A673 (cell line): ENCODE measurements around the gene FRS3. TPM values are rescaled to one million over a fixed set of nuclear protein-coding genes. Genes with fewer than 3 reads are reported as not detected.

Experiments used
- BruUV-seq: library from RNA; stranded (reverse); fragments of 400-500 nt; replicated peaks from 2 replicates; lab custom pipeline; 2021; lab: Mats Ljungman, UMichigan
- CTCF ChIA-PET: fragments of 300-600 bp; sonication (Branson Sonifier 250); formaldehyde crosslinking; loops from one replicate; lab custom pipeline; 2022; ENCODE audit warnings: antibody characterized with exemption; lab: Charles Lee
- POLR2A ChIA-PET: fragments of 300-600 bp; sonication (Branson Sonifier 250); formaldehyde crosslinking; loops from one replicate; lab custom pipeline; 2022; ENCODE audit warnings: antibody characterized with exemption; ENCODE audit not compliant: low non-redundant PET; lab: Charles Lee
- DNase-seq: peaks from one replicate; pipeline ENCODE4 v3.0.0-alpha.2; 2015; ENCODE audit warnings: low spot score
- H3K27ac ChIP-seq: fragments of 200-600 bp; sonication (generic); 2 replicates; pipeline ENCODE4 v1.5.1; 2016; ENCODE audit warnings: mixed run types, low read depth, mild to moderate bottlenecking, mixed read lengths, antibody characterized with exemption, low read length; ENCODE audit not compliant: poor library complexity, severe bottlenecking
- H3K27me3 ChIP-seq: fragments of 200-600 bp; sonication (generic); replicated peaks from 2 replicates; pipeline ENCODE4 v1.6.1; 2017; ENCODE audit warnings: mixed run types, low read depth, mild to moderate bottlenecking, mixed read lengths, antibody characterized with exemption, low read length; ENCODE audit not compliant: insufficient read depth, poor library complexity
- H3K36me3 ChIP-seq: fragments of 200-600 bp; sonication (generic); 2 replicates; pipeline ENCODE4 v1.6.1; 2016; ENCODE audit warnings: mixed run types, mild to moderate bottlenecking, mixed read lengths, antibody characterized with exemption, low read length; ENCODE audit not compliant: insufficient read depth, poor library complexity, severe bottlenecking
- H3K4me1 ChIP-seq: fragments of 200-600 bp; sonication (generic); 2 replicates; pipeline ENCODE4 v1.6.1; 2017; ENCODE audit warnings: mixed run types, mild to moderate bottlenecking, mixed read lengths, antibody characterized with exemption, low read length; ENCODE audit not compliant: insufficient read depth, poor library complexity, severe bottlenecking
- H3K4me3 ChIP-seq: fragments of 200-600 bp; sonication (generic); 2 replicates; pipeline ENCODE4 v1.5.1; 2016; ENCODE audit warnings: low read depth, mixed run types, mild to moderate bottlenecking, mixed read lengths, low read length; ENCODE audit not compliant: poor library complexity, severe bottlenecking
- H3K9me3 ChIP-seq: fragments of 200-600 bp; sonication (generic); 2 replicates; pipeline ENCODE4 v1.6.1; 2016; ENCODE audit warnings: mixed run types, low read depth, mild to moderate bottlenecking, mixed read lengths, antibody characterized with exemption, low read length; ENCODE audit not compliant: poor library complexity, severe bottlenecking
- EZH2 ChIP-seq: fragments of 200-600 bp; sonication (generic); IDR thresholded peaks from 2 replicates; pipeline ENCODE4 v1.6.1; 2017; ENCODE audit warnings: borderline replicate concordance, low read depth, mild to moderate bottlenecking, mixed read lengths, antibody characterized with exemption, low read length; ENCODE audit not compliant: poor library complexity, severe bottlenecking
- intact Hi-C: fragments of 100-400 bp; cut with micrococcal nuclease; formaldehyde crosslinking; loops from one replicate; pipeline ENCODE4 v1.10.0; 2022; ENCODE audit not compliant: unreplicated experiment
- total RNA-seq: library from RNA; stranded (reverse); gene quantifications from 2 replicates; pipeline ENCODE4 v1.2.3, GENCODE V29; 2021
- TF ChIP-seq, protein P1 (sequence below): fragments of 300-800, 200-600 bp; sonication (generic); conservative IDR thresholded peaks from 2 replicates; pipeline ENCODE4 v1.5.1; 2017; ENCODE audit warnings: low read depth, mild to moderate bottlenecking, antibody characterized with exemption, low read length, moderate library complexity, mixed read lengths

Gene FRS3
- total RNA-seq, 1 experiment from 2014 or later, result 3.0 TPM

DNA sequence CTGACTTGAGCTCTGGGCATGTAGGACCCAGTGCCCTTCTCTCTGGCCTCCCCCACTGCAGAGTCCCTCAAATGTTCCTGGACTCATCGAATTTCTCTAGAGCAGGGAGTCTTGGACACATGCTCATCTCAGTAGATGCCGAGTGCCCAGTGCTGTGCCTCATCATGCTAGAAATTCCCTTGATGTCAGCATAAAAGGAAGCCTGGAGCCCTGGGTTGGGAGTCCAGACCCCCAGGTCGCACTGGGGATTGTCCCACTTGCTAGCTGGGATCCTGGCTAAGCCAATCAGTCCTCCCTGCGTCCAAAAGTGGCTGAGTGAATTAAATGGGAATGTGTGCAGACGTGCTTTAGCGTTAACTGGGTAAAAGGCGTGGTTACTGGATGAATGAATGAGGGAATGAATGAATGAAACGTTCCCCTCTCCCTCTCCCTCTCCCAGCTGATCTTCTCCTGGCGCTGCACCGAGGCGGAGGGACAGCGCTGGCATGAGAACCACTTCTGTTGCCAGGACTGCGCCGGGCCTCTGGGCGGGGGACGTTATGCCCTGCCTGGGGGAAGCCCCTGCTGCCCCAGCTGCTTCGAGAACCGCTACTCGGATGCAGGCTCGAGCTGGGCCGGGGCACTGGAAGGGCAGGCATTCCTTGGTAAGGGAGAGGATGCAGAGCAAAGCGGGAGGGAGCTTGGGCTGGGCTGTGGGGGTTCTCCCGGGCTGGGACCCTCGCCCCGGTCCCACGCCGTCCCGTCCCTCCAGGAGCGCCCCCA lies 6.2 kb upstream of the FRS3 start:
- Histone ChIP-seq H3K4me1 (peaks cover 10% of the 10 kb centered on the region), H3K4me3 (peak overlapping the region; percentile 86), H3K27me3 (no peaks in the 10 kb centered on the region), H3K27ac (no peak overlapping the region), H3K9me3 (no peaks in the 10 kb centered on the region), H3K36me3 (peaks cover 20% of the 10 kb centered on the region)
- peak; percentile 24 for DNase-seq
- CTCF ChIA-PET, result interaction anchor here (0.8 to 2.8 kb wide), 6 partner anchors 9 to 418 kb away, joined by 3 to 12 read pairs (median 4); partner anchors contain the start of genes TAF8 and USP49
- TF ChIP-seq, protein P1, sequence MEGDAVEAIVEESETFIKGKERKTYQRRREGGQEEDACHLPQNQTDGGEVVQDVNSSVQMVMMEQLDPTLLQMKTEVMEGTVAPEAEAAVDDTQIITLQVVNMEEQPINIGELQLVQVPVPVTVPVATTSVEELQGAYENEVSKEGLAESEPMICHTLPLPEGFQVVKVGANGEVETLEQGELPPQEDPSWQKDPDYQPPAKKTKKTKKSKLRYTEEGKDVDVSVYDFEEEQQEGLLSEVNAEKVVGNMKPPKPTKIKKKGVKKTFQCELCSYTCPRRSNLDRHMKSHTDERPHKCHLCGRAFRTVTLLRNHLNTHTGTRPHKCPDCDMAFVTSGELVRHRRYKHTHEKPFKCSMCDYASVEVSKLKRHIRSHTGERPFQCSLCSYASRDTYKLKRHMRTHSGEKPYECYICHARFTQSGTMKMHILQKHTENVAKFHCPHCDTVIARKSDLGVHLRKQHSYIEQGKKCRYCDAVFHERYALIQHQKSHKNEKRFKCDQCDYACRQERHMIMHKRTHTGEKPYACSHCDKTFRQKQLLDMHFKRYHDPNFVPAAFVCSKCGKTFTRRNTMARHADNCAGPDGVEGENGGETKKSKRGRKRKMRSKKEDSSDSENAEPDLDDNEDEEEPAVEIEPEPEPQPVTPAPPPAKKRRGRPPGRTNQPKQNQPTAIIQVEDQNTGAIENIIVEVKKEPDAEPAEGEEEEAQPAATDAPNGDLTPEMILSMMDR, result no peak
- no peak for TF ChIP-seq EZH2
- no TSS peak for BruUV-seq
- intact Hi-C loops, result loop anchor here (5.0 kb wide), 2 partner anchors 151 to 1111 kb away; no protein-coding TSS in a partner anchor
- POLR2A ChIA-PET, result no interaction called here

DNA sequence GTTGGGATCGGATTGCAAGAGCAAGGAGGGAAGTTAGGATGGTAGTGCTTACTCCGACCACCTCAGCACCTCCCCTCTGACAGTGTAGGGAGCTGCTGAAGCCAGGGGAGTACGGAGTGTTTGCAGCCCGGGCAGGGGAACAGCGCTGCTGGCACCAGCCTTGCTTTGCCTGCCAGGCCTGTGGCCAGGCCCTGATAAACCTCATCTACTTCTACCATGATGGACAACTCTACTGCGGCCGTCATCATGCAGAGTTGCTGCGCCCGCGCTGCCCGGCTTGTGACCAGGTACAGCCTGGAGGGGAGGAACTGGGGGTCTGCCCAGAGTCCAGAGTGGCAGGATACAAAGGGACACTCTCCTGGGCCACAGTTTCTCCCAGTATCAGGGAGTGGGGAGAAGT lies 5.6 kb upstream of the FRS3 start:
- peaks cover 14% of the 10 kb centered on the region for H3K36me3 ChIP-seq
- TF ChIP-seq EZH2, result no peak
- TF ChIP-seq, protein P1, result no peak
- intact Hi-C loops, result loop anchor here (5.0 kb wide), 2 partner anchors 152 to 1112 kb away; no protein-coding TSS in a partner anchor
- CTCF ChIA-PET, result interaction anchor here (1.0 to 2.8 kb wide), 2 partner anchors 9 to 259 kb away, joined by 3 to 12 read pairs; no protein-coding TSS in a partner anchor
- DNase-seq, result no peak
- BruUV-seq, result no TSS peak
- peaks cover 12% of the 10 kb centered on the region for H3K4me1 ChIP-seq
- no peaks in the 10 kb centered on the region for H3K27me3 ChIP-seq
- no peak overlapping the region for H3K27ac ChIP-seq
- H3K9me3 ChIP-seq, result no peaks in the 10 kb centered on the region
- POLR2A ChIA-PET, result no interaction called here
- H3K4me3 ChIP-seq, result no peak overlapping the region

DNA sequence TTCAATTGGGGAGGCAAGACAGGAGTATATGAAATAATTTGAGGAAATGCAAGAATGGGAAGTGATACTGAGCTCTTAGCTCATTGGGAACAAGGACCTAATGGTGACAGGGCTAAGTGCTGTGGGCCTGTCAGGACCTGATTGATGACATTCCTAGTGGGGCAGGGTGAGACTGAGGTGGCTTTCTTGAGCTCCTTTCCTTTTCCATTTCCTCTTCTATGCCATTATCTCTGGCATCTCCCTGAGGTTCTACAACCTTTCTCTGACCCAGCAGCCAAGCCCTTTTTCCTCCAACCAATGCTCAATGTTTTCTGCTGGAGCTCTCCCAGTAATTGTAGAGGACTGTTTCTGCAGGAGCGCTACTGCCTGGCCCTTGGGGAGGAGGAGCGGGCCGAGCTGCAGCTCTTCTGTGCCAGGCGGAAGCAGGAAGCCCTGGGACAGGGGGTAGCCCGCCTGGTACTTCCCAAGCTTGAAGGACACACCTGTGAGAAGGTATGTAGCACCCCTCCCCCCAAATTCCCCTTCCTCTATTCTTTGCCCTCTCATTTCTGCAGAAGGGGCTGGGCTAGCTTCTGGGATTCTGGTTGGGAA lies 5.0 kb upstream of the FRS3 start:
- H3K27ac ChIP-seq, result no peak overlapping the region
- H3K27me3 ChIP-seq, result no peaks in the 10 kb centered on the region
- no peak for DNase-seq
- peaks cover 9% of the 10 kb centered on the region for H3K36me3 ChIP-seq
- intact Hi-C loops, result loop anchor here (5.0 kb wide), 2 partner anchors 153 to 1113 kb away; no protein-coding TSS in a partner anchor
- ChIA-PET POLR2A (no interaction called here), CTCF (no interaction called here)
- no TSS peak for BruUV-seq
- peaks cover 12% of the 10 kb centered on the region for H3K4me1 ChIP-seq
- H3K4me3 ChIP-seq, result no peak overlapping the region
- no peak for TF ChIP-seq EZH2
- TF ChIP-seq, protein P1, result no peak
- no peaks in the 10 kb centered on the region for H3K9me3 ChIP-seq
